HG03103 (cell line): ENCODE measurements around the gene PRXL2A.
"Not testable (repeated sequence)": the region's sequence is repeated elsewhere in the genome, so short reads cannot be mapped to it uniquely, and the experiment has no call there.

Source experiments
- ATAC-seq: cut with Tn5 transposase; IDR thresholded peaks from one replicate; pipeline ENCODE4 v1.9.1; 2021; ENCODE audit warnings: low read depth; ENCODE audit not compliant: unreplicated experiment

Gene PRXL2A

DNA sequence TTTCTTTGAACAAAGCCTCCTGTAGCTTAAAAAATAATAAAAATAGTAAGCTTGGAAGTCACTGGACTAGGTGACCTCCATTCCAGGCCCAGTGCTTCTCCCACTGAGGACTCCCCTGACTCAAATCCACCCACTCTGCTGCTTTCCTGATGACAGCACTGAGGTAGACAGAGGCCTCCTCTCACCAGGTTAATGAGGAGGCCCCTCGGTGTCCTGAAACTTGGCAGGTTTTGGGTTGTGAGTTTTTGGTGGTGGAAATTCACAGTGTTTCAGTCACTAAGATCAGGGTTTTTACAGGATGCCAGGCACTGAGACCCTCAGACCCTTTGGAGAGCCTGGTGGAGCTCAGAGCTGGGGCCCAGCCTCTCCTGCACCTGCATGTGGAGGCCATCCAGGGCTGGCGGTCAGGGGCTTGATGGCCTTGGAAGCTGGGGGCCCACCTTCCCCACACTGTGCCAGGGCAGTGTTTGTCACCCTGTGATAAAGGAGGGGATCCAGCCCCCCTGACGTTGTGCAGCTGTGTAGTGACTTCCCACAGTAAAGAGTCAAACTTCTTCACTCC lies 64.8 kb downstream of the PRXL2A start:
- no peak for ATAC-seq

DNA sequence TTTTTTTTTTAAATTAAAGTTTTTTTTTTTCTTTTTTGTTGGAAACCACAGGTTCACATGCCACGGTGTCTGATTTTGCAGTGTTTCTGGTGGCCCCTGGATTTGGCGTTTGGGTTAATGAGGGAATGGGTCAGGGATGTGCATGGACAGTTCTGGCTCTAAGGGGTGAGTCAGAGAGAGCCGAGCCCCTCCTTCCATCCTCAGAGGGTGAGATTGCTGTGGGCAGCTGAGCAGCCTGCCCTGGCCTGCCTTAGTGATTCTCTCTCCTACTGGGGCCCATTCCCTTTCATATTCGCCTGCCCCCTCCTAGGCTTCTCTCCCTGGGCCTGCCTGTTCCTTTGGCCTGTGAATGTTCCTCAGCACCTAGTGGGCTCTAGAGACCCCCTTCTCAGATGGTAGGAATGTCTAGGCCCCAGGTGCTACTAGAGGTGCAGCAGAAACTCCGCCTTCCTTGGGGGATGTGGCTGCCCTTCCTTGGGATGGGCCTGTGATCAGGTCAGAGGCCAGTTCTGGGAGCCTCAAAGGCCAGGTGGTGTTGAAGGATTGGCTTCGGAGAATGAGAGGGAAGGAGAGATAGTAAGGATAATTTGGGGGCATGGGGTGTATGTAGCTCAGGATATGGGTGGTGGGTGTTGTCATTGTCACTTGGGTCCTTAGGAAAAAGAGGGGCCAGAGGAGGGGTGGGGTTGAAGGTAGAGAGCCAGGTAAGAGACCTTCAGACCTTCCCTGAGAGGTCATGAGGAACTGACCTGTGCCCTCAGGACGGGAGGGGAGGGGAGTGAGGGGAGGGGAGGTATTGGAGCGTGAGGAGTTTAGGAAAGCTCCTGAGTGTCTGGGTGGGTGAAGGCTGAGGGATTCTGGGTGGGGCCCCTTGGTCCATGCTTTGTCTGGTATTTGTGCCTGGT lies 65.6 kb downstream of the PRXL2A start:
- no peak for ATAC-seq

DNA sequence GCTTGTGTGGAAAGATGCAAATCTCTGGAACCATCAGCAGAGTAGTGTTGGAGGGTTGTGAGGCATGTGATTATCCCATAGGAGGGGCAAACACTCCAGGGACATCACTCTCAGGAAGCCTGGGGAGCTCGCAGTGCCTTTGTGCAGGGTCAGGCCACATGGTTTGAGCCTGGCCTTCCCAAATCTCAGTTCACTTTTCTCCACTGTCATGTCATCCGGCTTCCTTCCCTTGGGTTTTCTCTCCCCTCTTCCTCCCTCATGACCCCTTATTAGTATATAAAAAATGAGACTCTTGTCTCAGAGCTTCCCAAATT lies 66.2 kb downstream of the PRXL2A start:
- no peak for ATAC-seq

DNA sequence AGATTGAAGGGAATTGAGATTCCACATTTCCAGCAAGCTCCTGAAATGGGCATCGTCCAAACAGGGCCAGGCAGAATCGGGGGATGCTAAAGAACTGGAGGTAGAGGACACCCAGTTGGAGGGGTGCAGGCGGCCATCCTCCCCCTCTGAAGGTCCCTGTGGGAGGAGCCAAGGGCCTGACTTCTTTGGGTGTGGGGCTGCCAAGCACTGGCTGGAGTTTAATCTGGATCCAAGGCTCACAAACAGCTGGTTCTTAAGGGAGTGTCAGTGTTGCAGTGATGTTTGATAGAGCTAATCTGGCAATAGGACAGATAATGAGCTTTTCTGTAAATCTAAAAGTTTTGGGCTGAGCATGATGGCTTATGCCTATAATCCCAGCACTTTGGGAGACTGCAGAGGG lies 66.6 kb downstream of the PRXL2A start:
- no peak for ATAC-seq

DNA sequence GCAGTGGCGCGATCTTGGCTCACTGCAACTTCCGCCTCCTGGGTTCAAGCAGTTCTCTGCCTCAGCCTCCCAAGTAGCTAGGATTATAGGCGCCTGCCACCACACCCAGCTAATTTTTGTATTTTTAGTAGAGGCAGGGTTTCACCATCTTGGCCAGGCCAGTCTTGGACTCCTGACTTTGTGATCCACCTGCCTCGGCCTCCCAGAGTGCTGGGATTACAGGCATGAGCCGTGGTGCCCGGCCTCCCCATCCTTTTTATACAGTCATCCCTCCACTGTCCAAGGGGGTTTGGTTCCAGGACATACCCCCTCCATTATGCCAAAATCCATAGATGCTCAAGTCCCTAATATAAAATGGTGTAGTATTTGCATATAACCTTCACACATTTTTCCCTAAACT lies 67.3 kb downstream of the PRXL2A start:
- not testable (repeated sequence) for ATAC-seq

DNA sequence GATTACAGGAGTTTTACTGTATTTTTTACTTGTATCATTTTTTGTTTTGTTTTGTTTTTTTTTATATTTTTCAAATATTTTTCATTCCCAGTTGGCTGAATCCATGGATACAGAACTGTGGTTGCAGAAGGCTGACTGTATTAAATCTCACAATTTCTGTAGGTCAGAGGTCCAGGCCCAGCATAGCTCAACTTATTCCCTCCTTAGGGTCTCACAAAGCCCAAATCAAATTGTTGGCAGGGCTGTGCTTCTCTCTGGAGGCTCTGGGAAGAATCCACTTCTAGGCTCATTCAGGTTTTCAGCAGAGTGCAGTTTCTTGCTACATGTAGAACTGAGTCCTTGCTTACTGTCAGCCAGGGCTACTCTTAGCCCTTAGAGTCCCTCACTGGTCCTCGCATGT lies 68.3 kb downstream of the PRXL2A start:
- no peak for ATAC-seq

DNA sequence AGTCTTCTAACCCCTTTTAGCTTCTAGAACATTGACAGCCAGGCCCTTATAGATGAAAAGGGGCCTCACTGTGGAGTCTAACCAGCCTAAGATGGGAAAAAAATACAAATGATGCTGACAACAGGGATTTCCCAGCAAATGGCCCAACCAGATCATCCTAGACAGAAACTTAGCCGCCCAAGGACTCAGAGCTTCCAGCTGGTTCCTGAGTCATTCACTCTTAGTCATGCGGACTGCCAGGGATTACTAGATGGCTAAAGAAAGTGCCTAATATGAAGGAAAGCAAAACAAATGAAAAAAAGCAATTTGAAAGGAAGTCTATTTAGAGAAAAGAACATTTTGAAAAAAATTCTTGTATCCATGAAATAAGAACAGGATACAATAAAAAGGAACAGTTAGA lies 69.5 kb downstream of the PRXL2A start:
- ATAC-seq, result no peak

DNA sequence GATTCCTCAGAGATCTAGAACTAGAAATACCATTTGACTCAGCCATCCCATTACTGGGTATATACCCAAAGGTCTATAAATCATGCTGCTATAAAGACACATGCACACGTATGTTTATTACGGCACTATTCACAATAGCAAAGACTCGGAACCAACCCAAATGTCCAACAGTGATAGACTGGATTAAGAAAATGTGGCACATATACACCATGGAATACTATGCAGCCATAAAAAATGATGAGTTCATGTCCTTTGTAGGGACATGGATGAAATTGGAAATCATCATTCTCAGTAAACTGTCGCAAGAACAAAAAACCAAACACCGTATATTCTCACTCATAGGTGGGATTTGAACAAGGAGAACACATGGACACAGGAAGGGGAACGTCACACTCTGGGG lies 72.0 kb downstream of the PRXL2A start:
- not testable (repeated sequence) for ATAC-seq

DNA sequence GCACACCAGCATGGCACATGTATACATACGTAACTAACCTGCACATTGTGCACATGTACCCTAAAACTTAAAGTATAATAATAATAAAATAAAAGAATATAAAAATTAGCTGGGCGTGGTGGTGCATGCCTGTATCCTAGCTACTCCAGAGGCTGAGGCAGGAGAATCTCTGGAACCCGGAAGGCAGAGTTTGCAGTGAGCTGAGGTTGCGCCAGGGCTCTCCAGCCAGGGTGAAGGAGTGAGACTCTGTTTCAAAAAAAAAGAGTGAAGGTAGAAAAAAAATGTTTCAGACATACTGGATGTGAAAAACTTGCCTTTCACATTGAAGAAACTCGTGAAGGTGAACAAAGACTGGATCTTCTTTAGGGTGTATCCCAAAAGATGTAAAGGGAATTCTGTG lies 72.5 kb downstream of the PRXL2A start:
- no peak for ATAC-seq

DNA sequence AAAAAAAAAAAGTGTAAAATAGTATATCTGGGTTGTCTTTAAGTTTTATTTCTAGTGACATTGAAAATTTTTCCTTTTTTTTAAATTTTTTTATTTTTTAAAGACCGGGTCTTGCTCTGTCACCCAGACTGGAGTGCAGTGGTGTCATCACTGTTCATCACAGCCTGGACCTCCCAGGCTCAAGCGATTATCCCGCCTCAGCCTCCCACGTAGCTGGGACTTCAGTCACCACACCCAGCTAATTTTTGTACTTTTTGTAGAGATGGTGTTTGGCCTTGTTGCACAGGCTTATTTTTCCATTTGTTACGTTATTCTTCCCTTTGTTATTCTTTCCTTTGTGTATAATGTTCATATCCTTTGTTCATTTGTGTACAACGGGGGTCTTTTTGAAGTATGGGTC lies 75.9 kb downstream of the PRXL2A start:
- ATAC-seq, result no peak

DNA sequence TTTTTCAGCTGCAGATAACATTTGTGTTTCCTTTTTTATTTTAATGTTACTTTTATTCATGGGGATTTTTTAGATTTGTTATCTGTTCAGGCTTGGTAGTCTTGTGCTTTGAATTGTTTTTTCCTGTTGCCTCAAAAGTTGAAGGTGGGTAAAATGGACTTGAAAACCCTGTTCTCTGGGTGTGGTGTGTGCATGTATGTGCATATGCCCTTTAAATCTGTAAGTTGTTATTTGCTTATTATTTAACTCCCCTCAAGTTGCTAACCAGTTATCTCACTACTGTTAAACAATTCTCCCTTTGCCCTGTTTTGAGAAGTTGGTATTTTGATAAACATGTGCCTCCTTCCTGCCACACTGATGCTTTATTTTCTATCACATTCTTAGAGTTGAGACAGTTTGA lies 76.3 kb downstream of the PRXL2A start:
- no peak for ATAC-seq

DNA sequence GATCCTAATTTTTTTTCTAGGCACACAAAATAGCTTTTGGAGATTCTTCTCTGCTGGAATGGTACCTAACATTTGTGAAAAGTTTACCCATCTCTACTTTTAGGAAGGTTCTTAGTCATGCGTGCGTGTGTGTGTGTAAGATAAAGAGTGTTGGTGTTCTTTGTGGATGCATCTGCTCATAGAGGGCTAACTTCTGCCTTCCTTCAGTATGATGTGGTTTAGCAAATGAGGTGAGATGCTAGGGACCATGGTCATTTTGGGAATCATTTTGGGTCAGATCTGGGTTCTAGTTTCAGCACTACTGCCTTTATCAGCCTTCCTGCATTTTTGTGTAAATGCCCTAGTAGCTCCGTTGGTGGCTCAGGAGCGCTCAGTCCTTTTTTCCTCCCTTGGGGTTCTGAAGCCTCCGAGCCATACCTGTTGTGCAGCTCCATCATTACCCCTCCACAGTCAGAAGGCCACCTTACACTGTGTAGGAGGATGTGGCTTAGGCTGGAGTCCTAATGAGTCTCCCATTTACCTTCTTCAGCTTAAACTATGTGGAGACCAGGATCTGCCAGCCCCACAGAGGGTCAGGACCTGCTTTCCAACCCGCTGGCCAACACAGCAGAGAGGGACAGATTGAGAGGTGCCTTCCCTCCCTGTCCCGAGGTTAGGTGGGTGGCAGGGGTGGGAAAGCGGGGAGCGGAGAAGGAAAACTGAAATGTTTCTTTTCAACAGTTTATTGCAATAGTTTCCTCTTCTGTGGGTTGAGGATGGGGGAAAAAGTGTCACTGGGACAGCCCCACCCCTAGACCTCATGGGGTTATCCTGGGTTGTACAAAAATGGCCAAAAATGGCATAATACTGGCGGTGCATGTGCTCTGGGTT lies 77.0 kb downstream of the PRXL2A start:
- no peak for ATAC-seq

DNA sequence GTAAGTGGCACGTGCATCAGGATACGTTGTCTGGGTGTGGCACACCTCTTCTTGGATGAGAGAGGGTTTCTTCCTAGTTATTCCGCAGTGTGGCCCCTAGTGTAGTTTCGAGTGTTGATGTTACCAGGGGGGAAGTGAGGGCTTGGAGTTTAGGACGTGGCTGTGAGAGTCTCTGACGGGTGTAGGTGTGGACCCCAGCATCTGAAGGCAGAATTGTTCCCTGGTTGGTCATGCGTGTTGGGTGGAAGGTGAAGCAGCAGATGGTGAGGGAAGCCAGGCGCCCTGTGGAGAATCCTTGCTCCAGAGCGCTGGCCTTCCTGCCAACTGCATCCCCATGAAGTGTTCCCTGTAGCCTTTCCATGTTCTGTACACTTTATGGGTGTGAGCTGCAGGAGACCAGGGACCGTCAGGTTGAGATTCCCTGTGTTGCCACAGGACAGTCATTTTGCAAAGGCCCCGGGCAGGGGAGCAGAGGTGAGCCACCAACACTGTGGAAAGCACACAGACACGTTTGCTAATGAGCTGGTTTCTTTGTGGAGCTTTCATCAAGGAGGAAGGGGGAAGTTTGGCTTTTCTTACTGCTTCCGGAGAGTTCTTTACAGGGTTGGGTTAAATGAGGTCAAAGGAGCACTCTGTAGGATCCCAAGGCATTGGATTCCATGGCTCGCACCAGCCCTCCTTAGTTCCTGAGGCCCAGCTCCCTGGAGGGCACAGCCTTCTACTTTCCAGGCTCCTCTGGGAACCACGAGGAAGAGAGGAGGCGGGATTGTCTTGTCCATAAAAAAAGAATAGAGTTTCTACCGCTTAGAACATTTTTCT lies 77.8 kb downstream of the PRXL2A start:
- no peak for ATAC-seq
